ENCODE data around the gene ASPG.
A peak's percentile ranks its signal among the peaks of the same experiment; 100 is the strongest.

Gene ASPG

GRCh38 chr14:104131968-104132732 lies 46.6 kb downstream of the ASPG start:
- H3K4me3 ChIP-seq (ENCODE audit: low read depth, low read length), result no peak overlapping the region

GRCh38 chr14:104132981-104133380 lies 47.5 kb downstream of the ASPG start:
- DNase-seq (ENCODE audit: low read depth), result no peak

More at GRCh38 chr14:104131968-104132732, 46.6 kb downstream of the ASPG start:
- DNase-seq (ENCODE audit: low read depth), result no peak

GRCh38 chr14:104133496-104133895 lies 48.0 kb downstream of the ASPG start:
- no peak for DNase-seq (ENCODE audit: low read depth)
- no peak overlapping the region for H3K4me3 ChIP-seq (ENCODE audit: low read depth, low read length)

More at GRCh38 chr14:104132981-104133380, 47.5 kb downstream of the ASPG start:
- no peak overlapping the region for H3K4me3 ChIP-seq (ENCODE audit: low read depth, low read length)

GRCh38 chr14:104134061-104134965 lies 48.8 kb downstream of the ASPG start:
- no peak overlapping the region for H3K4me3 ChIP-seq (ENCODE audit: low read depth, low read length)
- DNase-seq (ENCODE audit: low read depth), result no peak

- DNase-seq (ENCODE audit: low read depth), result no peak
- H3K4me3 ChIP-seq (ENCODE audit: low read depth, low read length), result no peak overlapping the region
These were observed 49.8 kb downstream of the ASPG start for GRCh38 chr14:104135121-104135903.

- peak overlapping the region; percentile 15 for H3K4me3 ChIP-seq (ENCODE audit: low read depth, low read length)
- DNase-seq (ENCODE audit: low read depth), result no peak
These were observed 50.5 kb downstream of the ASPG start for GRCh38 chr14:104135904-104136471.

- H3K4me3 ChIP-seq (ENCODE audit: low read depth, low read length), result peak overlapping the region; percentile 15
- no peak for DNase-seq (ENCODE audit: low read depth)
These were observed 51.2 kb downstream of the ASPG start for GRCh38 chr14:104136472-104137296.

GRCh38 chr14:104137297-104138097 lies 52.0 kb downstream of the ASPG start:
- no peak for DNase-seq (ENCODE audit: low read depth)
- peak overlapping the region; percentile 38 for H3K4me3 ChIP-seq (ENCODE audit: low read depth, low read length)

GRCh38 chr14:104138098-104138717 lies 52.7 kb downstream of the ASPG start, which contains the start of gene KIF26A:
Gene KIF26A (plus strand): TSS chr14:104138587. CDS start chr14:104138723, 136 bp downstream.
- peak within 1 kb of the TSS; percentile 38 for H3K4me3 ChIP-seq (ENCODE audit: low read depth, low read length)
- DNase-seq (ENCODE audit: low read depth), result no peak

GRCh38 chr14:104138718-104139459 lies 53.4 kb downstream of the ASPG start:
- no peak for DNase-seq (ENCODE audit: low read depth)
- peak overlapping the region; percentile 17 for H3K4me3 ChIP-seq (ENCODE audit: low read depth, low read length)

GRCh38 chr14:104139460-104140212 lies 54.1 kb downstream of the ASPG start:
- no peak overlapping the region for H3K4me3 ChIP-seq (ENCODE audit: low read depth, low read length)

GRCh38 chr14:104140213-104140462 lies 54.6 kb downstream of the ASPG start:
- H3K4me3 ChIP-seq (ENCODE audit: low read depth, low read length), result no peak overlapping the region
- DNase-seq (ENCODE audit: low read depth), result no peak

More at GRCh38 chr14:104139460-104140212, 54.1 kb downstream of the ASPG start:
- no peak for DNase-seq (ENCODE audit: low read depth)

- H3K4me3 ChIP-seq (ENCODE audit: low read depth, low read length), result no peak overlapping the region
- no peak for DNase-seq (ENCODE audit: low read depth)
These were observed 55.2 kb downstream of the ASPG start for GRCh38 chr14:104140463-104141331.

- DNase-seq (ENCODE audit: low read depth), result no peak
- H3K4me3 ChIP-seq (ENCODE audit: low read depth, low read length), result no peak overlapping the region
These were observed 56.2 kb downstream of the ASPG start for GRCh38 chr14:104141621-104142091.

Data from skeletal muscle cell (primary cell).